COR-L47 (cell line): ENCODE results near the gene LASP1.
A peak's percentile ranks its signal among the peaks of the same experiment; 100 is the strongest.

Source experiments
- DNase-seq: peaks from one replicate; lab custom pipeline; 2025; lab: John Stamatoyannopoulos, UW

The LASP1 gene

DNA sequence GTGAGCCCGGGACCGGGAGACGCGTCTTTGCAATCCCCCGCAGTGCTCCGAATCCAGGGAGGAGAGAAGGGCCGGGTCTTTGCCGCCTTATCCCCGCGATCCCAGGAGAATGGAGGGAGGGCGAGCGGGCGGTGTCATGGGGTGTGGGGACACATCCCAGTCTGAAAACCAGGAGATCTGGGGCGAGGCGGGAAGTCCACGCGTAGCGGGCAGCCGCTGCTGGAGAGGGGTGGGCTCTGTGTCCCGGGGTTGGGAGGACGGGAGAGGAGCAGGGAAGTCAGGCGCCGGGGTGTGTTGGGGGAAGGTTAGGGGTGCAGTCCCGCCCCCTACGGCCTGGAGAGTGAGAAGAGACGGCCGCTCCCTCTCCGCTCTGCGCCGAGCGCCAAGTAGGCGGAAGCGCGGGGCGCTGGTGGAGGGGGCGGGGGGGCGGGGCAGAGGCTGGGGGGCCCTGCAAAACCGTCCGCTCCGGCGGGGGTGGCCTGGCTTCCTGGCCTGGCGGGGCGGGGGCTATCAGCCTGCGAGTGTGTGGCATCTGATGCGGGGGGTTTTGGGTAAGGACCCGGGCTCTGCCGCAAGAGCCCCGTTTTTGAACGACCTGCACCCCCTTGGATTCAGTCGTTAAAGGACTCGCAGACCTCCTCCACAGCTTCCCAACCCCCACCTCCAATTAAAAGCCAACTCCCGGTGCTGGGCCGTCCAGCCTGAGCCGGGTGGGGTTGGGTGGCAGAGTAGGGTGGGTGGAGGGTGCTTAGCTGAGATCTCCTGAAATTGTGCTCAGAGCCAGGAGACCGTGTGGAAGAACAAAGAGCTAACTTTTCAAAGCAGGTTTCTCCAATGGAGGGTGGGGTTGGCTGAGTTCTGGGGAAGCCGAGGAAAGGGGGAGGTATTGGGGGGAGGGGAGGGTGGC lies 654 bp downstream of the LASP1 start:
- DNase-seq, result peak; percentile 35

DNA sequence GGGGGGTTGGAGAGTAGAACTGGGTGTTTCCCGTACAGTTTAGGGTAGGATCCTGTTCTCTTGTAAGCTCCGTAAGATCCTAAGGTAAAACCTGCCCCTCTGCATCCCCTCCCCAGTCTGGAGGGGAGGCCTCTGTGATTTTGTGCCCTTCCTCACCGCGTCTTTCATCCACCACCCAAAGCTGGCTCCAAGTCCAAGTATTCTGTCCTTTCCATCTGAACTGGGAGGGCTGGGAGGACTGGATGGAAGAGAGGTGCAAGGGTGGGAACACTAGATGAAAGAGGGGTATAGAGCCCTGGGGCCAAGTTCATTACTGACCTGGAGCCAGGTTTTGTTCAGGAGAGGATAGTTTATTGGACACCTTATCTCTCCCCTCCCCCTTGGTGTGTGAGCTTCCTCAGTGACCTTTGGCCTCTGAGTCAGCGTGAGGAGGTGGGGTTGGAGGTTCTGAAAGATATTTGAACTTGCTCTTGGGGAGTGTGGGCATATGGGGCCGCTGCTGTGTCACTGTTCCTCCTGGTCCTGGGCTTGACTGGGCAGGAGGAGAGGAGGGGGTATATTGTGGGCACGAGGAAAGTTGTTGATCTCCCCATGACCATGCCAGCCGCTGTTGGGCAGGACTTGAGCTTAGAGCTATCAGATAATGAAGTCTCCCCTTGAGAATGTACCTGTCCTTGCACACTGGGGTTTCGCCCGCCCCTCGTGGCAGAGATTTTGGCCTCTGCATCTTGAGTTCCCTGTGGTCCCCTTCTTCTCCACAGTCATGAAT lies 1.6 kb downstream of the LASP1 start:
- DNase-seq, result no peak

DNA sequence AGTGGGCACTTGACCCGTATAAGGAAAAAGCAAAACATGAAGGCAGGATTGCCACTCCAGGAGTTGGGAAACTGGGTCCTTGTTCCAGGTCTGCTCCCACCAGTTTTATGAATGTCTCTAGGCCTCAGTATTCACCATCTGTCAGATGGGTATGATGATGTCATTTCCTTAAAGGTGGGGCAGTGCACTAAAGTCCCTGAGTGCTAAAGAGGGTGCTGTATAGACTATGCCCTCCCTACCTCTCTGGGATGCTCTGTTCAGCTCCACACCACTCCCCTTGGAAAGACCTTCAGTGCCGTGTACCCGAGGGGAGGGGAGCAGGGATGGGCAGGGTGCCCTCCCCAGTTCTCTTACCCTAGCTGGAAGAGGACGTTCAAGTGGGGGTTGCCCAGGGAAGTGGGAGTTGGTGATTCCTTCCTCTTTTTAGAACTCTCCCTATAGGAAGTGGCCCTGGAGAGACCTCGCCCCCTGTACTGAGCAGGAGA lies 2.2 kb downstream of the LASP1 start:
- DNase-seq, result no peak

DNA sequence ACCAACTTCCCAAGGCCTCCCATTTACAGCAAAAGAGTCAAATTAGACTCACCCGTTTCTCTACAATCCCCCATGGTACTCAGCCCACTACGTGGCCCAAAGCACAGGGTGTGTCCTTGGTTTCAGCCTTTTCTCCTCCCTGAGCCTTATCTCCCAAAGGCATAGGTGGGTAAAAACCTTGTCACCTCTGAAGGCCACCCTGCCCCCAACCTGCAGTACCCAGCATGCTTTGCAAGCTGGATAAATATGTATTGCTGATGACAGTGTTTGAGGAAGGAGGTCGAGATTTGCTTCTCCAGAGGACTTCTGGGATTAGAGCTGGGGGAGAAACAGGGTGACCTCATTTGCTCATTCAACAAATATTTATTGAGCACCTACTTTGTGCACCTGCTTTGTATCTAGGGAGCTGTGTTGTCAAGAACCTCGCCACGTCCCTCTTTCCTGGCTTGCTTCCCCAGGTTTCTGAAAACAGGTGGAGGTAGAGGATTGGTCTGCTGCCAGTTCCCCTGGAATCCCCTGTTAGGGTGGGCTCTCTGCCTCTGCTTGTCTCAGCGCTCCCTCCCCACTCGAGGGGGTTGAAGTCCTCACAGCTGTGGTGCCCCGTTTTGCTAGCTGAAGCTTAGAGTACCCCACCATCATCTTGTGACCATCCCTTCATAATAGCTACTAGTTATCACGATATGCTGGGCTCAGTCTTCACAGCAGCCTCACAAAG lies 3.0 kb downstream of the LASP1 start:
- no peak for DNase-seq

DNA sequence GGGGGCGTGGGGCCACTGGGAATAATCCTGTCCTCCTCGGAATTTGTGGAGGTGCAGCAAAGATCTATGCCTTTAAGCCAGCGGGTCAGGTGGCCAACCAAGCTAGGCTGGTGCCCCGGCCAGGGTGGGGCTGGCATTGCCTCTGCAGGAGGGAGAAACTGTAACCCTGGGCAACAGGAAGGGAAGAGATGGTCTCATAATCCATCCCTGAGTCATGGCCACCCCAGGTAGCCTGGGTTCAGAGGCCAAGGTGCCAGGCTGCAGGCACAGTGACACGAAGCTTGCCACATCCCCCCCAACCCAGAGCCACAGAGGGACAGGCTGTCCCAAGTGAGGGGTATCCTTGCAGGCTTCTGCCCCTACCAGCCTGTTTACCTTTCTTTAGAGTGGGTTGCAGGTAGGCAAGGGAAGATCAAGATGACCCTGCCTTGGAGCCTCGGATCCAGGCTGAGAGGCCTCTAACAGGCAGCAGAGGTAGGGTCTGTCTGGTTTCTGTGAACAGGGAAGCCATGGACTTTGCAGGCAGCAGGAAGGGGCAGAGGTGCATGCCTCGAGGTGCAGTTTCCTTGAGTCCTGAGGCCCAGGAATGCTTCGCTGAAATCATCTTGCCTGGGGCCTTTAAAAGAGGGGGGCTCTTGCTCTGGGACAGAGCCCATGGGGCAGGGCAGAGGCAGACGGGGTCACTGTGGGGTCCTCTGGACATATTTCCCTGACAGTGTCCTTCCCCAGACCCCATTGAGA lies 4.0 kb downstream of the LASP1 start:
- DNase-seq, result no peak

DNA sequence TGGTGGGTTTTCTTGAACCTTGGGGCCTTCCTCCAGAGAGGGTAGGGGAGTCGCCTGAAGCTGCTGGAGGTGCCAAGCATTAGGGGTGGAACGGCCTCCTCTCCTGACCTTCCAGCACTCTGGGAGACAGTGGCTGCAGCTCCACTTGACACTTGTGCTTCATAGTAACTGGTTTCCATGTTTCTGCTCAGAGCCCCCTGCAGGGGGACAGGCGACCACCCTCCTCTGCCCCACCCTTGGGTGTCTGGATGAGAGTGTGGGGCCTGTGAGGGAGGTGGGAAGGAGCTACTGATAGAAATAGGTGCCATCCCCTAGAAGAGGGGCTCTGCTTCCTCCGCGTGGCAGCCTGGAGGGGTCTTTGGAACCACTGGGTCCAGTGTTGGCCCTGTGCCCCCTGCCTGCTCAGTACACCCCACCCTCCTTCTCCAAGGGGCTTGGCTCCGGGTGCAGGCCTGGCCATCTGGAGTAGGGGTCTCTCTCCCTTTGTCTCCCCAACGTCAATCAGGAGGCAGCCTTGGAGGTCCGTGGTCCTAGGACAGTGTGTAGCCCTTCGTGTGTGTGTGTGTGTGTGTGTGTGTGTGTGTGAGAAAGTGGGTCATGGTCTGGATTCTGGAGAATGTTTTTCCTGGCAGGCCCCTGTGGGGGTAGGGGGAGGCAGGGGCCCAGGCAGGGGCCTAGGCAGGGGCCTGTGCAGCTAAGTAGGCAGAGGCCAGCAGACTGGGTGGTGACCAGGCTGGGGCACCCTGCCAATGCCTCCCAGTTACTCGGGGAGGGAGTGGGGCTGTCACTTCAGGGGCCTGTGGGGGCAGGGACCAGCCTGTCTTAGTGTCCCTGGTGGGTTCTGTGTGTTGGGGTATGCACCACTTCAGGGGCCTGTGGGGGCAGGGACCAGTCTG lies 4.9 kb downstream of the LASP1 start:
- no peak for DNase-seq

DNA sequence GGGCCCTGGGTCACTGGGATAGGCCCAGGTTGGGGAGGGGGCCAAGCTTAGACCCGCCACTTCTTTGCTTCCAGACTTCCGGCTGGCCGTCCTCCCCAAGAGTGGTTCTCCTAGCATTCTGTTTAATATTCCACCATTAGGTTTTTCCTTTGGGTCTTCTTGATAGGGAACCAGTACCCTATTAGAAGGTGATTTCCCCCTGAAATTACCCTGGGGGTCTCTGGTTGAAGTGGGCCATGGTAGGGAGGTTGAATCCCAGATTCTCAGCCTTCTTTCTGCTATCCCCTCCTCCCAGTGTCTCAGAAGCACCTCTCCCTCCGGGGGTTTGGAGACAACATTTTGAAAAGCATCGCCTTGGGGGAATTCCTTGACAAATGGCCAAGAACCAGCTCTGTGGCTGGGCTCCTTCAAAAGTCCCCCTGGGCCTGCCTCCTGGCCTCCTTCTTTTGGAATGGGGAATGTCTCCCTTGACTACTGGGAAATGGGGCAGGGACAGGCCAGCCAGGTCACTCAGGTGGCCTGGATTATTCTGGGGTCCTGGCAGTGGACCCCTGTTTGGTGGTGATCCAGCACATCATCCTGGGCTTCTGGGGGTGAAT lies 5.7 kb downstream of the LASP1 start:
- DNase-seq, result no peak

DNA sequence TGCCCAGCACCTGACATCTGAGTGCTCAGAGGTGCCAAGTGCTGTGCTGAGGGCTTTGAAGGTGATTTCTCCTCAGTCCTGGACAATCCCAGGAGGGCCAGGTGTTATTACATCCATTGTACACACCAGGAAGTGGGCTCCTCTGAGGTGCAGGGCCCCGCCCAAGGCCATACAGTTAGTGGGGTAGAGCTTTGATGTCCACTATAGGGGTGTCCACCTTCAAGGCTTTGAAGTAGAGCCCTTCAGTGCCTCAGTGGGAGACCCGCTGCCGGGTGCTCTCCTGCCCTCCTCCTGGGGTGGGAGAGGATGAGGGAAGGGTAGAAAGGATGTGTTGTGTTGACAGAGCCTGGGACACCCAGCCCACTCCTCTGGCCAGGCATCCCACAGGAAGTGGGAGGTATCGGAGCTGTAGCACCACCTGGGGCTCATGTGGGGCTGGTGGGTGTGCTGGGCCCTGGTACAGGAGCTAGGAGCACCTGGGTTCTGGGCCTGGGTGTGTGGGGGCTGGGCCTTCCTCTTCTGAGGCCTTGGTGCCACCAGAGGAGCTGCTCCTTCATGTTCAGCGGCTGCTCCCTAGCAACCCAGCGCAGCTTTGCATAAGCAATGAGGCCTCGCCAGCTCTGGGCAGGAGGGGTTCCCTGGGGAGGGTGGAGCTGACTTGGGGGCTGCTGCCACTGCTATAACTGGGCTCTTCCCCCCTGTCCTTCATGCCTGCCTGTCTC lies 7.4 kb downstream of the LASP1 start:
- DNase-seq, result peak; percentile 34

DNA sequence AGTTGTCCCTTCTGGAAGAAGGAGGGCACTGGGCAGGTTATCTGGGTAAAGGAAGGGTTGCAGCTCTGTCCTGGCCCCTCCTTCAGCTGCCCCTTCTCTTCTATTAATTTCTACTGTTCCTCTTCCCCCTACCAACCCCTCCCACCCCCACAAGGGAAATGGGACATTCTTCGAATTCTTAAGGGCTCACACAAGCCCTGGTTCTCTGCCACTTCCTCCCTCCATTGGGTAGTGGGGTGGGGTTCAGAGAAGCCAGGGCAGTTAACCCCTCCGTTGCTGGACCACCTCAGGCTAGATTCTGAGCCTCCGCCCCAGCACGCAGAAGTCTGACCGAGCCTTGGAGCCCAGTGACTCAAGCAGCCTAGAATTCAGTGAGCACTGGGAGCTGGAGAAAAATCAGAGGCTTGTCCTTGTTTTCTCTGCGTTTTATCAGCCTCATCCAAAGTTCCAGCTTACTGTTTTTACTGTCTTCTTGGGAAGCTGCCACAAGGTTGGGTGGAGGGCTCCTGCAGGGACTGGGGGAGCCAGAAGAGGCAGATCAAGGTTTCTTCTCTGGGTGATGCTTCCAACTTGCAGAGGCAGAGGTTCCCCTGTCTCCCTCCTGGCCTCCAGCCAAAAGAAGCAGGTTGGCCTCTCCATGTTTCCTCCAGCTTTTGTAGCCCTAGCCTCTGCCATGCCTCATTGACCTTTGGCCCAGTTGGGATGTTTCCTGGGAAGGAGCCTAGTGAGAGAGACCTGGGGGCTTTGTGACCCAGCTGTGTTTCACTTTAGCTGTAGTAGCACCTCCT lies 10.2 kb downstream of the LASP1 start:
- DNase-seq, result no peak

DNA sequence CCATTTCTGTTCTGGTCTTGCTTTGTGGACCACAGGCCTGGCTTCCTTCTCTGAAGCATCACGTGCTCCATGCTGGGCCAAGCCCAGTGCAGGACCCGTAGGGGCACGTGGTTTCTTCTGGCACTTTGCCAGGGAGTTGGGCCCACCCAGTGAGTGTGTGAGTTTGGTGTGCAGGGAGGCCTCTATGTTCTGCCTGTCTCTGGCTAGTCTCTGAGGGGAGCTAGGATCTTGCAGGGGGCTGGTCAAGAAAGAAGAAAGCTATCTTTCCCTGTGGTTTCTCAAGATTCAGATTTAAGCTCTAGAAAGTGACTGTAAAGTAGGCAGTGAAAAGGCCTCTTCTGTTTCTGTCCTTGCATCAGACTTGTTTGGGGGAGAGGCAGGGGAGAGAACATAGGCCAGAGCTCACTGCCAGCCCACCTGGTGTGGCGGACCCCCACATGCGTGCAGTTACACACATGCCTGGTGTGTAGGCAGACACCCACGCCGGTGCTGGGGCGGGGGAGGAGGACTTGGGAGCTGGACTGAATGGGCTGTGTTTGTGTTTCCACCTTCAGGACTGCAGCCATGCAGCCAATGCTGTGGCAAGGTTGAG lies 11.8 kb downstream of the LASP1 start:
- peak; percentile 45 for DNase-seq

DNA sequence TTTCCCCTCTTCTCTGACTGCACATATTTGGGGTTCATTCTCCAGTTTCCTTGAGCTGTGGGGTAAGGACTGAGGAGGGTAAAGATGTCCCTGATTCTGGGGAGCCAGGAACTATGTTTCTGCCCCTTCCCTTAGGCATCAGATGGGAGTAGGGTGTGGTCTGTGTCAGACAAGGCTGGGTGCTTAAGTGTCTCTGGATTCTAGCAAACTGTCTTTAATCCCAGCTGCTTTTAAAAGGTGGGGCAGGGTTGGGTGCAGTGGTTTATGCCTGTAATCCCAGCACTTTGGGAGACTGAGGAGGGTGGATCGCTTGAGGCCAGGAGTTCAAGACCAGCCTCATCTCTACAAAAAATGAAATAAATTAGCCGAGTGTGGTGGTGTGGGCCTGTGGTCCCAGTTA lies 13.0 kb downstream of the LASP1 start:
- no peak for DNase-seq

DNA sequence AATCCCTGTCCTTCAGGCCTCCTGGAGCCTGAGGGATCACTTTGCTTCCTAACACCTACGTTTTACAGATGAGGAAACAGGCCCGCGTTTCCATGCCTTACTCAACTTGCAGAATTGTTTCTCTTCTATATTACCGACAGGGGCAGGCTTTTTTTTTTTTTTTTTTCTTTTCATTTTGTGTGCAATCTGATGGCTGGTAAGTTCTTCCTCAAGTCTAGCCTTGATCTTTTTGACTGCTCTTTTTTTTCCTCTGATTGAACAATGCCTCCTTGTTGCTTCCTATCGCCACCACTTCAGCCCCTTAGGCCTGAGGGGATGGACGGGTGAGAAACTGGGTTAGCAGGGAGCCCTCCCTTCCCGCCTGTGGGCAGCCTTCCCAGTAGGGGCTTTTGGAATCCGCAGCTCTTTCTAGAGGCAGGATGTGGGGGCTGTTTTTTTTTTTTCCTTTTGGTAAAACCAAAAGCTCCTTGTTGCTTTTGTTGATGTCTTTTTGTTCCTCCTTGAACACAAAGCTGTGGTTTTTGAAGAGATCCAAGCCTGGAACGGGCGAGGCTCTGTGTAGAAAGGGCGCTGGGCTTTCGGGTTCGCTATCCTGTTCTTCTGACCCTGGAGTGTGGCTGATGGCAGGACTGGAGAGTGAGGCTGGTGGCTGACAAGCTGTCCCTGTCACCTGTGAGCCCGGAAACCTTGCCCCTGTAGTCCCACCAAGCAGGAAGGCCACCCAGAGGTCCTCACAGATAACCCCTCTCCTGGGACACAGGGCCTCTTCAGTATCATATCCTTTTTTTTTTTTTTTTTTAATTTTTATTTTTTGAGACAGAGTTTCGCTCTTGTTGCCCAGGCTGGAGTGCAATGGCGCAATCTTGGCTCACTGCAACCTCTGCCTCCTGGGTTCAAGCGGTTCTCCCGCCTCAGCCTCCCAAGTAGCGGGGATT lies 14.0 kb downstream of the LASP1 start:
- DNase-seq, result no peak

DNA sequence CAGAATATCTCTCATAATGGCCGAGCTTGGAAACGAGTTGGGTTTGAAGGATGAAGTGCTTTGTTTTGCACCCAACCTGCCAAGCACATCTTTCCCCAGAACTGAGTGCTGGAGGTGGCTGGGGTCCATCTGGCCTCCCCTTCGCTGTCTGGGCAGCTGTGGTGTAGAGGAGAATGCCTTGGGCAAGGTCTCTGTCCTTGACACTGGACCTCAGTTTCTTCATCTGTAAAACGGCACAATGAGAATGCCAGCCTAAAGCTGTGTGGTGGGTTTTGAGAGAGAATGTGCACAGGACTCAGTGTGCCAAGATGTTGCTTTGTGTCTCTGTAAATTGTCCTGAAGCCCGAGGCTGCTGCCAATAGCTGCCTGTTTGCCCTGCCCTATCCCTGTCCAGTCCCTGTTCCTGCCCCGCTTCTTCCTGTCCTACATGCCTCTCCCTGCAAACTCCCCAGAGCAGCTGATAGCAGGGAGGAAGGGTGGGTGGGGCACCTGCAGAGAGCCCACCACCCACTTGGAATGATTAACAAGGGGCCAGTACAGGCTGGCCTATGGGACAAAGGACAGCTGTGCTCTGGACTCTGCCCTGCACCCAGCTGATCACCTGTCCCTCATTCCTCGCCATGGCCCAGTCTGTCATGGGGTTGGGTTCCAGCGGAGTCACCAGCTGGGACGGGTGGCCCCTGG lies 15.3 kb downstream of the LASP1 start:
- DNase-seq, result no peak

DNA sequence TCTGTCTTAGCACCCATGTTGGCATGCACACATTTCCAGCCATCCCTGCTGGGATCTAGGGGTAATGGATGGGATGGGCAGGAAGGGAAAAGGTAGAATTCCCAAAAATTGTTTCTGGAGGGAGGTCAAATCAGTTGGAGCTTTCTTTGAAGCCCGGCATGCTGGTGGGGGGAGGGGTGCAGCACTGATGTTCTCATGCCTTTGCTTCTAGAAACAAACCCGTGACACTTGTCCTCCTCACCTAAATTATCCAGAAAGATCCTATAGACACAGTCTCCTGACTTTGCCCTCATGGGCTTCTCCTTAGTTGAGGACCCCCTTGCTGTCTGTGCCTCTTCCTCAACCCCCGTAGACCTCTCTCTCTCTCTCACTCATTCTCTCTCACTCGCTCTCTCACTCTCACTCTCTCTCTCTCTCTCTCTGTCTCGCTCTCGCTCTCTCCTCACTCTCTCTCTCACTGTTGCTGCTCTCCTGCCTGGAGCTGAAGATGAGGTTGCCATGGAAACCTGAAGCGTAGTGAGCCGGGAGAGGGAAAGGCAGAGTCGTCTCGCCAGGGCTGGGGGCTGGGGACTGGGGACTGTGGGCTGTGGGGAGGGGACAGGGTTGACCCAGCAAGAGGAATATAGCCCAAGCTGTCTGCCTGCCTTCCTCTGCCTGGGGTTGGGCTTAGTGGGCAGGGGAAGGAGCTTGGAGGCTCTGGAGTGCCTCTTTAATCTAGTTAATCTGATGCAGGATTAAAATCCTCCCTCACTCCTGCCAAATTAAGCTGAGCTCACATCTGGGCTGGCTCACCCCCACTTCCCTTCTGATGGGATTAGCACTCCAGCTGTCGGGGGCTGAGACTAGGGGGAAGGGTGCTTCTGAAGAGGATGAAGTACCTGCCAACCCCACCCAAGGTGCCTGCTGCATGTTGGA lies 16.1 kb downstream of the LASP1 start:
- DNase-seq, result no peak

DNA sequence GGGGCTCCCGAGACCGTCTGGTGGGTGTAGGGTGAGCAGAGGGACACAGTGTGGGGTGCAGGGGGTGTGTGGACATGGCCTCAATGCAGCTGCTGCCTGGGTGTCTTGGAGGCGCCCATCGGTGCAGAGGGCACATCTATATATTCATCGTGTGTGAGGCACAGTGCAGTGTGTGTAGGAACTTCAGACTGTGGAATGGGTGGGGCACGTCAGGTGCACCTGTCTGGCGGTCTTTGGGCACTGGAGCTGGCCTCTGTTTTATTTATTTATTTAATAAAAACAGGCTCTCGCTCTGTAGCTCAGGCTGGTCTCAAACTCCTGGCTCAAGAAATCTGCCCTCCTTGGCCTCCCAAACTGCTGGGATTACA lies 16.8 kb downstream of the LASP1 start:
- no peak for DNase-seq

DNA sequence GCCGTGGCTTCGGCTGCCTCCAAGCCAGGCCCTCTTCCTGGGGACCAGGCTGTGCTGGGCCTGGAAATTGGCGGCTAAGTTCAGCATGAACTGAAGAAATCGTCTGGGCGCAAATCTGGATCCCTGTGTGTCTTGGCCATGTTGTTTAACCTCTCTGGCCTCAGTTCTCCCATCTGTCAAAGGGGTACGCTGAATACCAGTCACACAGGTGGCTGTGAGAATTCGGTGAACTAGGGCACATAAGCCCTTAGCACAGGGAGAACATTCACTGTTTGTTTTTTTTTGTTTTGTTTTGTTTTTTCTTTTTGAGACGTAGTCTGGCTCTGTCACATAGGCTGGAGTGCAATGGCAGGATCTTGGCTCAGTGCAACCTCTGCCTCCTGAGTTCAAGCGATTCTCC lies 19.0 kb downstream of the LASP1 start:
- DNase-seq, result no peak
